HG02840 (cell line): Measurements from ENCODE around the gene RUBCN.

ENCODE experiments used
- ATAC-seq: cut with Tn5 transposase; IDR thresholded peaks from one replicate; pipeline ENCODE4 v1.9.1; 2021; ENCODE audit warnings: mild to moderate bottlenecking, moderate library complexity, moderate number of reproducible peaks; ENCODE audit not compliant: unreplicated experiment, low FRiP score

The RUBCN gene

GRCh38 chr3:197736491-197737318 lies at the start of gene RUBCN:
Gene RUBCN (minus strand): TSS chr3:197736904. CDS start chr3:197736719, 185 bp downstream.
- peak; percentile 87 for ATAC-seq

- no peak for ATAC-seq
Measured at GRCh38 chr3:197784019-197784585, 47.4 kb upstream of the RUBCN start.

GRCh38 chr3:197782230-197782629 lies 45.5 kb upstream of the RUBCN start:
- no peak for ATAC-seq

GRCh38 chr3:197775317-197775716 lies 38.6 kb upstream of the RUBCN start:
- no peak for ATAC-seq

GRCh38 chr3:197761784-197762183 lies 25.1 kb upstream of the RUBCN start:
- no peak for ATAC-seq

GRCh38 chr3:197758512-197758911 lies 21.8 kb upstream of the RUBCN start:
- no peak for ATAC-seq

- no peak for ATAC-seq
Measured at GRCh38 chr3:197756704-197757103, 20.0 kb upstream of the RUBCN start.

- no peak for ATAC-seq
Measured at GRCh38 chr3:197753263-197753662, 16.6 kb upstream of the RUBCN start.

- no peak for ATAC-seq
Measured at GRCh38 chr3:197752107-197752506, 15.4 kb upstream of the RUBCN start.

GRCh38 chr3:197750858-197751737 lies 14.4 kb upstream of the RUBCN start:
- ATAC-seq, result no peak

- ATAC-seq, result peak; percentile 41
Measured at GRCh38 chr3:197750396-197750831, 13.7 kb upstream of the RUBCN start.

- peak; percentile 72 for ATAC-seq
Measured at GRCh38 chr3:197749601-197750395, 13.1 kb upstream of the RUBCN start, which contains the start of gene FYTTD1. Gene FYTTD1 (plus strand): TSS chr3:197749883. CDS start chr3:197749972, 89 bp downstream.

GRCh38 chr3:197749315-197749600 lies 12.6 kb upstream of the RUBCN start:
- ATAC-seq, result peak; percentile 26

GRCh38 chr3:197748597-197749314 lies 12.1 kb upstream of the RUBCN start:
- no peak for ATAC-seq

GRCh38 chr3:197746801-197747237 lies 10.1 kb upstream of the RUBCN start:
- ATAC-seq, result no peak

- ATAC-seq, result no peak
Measured at GRCh38 chr3:197746209-197746608, 9.5 kb upstream of the RUBCN start.

- ATAC-seq, result no peak
Measured at GRCh38 chr3:197742787-197743186, 6.1 kb upstream of the RUBCN start.

GRCh38 chr3:197737749-197738462 lies 1.2 kb upstream of the RUBCN start:
- ATAC-seq, result no peak

- no peak for ATAC-seq
Measured at GRCh38 chr3:197737319-197737649, 580 bp upstream of the RUBCN start.
